Measurements from ENCODE around the gene ZNF432. TPM values are rescaled to one million over a fixed set of nuclear protein-coding genes. Genes with fewer than 3 reads are reported as not detected.

The ZNF432 gene
- total and polyA plus RNA-seq, 2 of the 13 experiments (the other 11 are each of a cell fraction or from before 2014, with no cell fraction given): 4.1 to 8.7 TPM

- TF ChIP-seq PAXIP1 (CRISPR knock-in tag; conservative IDR thresholded peaks at IDR 0.05) (peak; percentile 32), SNAPC5 (CRISPR knock-in tag; IDR thresholded peaks at IDR 0.05; ENCODE audit: borderline replicate concordance) (peak; percentile 57; the same call in 1 of the 2 replicates), ZNF704 (CRISPR knock-in tag; IDR thresholded peaks at IDR 0.05; ENCODE audit: borderline replicate concordance) (peak; percentile 75; the same call in 1 of the 2 replicates), ZNF251 (CRISPR knock-in tag; IDR thresholded peaks at IDR 0.05) (no peak), ZKSCAN1 (IDR thresholded peaks at IDR 0.05; ENCODE audit: low read length) (no peak; the same call in 1 of the 2 replicates), FIP1L1 (IDR thresholded peaks at IDR 0.05; ENCODE audit: borderline replicate concordance, insufficient read depth, low read depth, low read length) (no peak), ZEB1 (IDR thresholded peaks at IDR 0.05; ENCODE audit: insufficient replicate concordance, low read depth) (peak; percentile 63), ZNF510 (CRISPR knock-in tag; IDR thresholded peaks at IDR 0.05; ENCODE audit: low read depth) (peak; percentile 44; the same call in 1 of the 2 replicates), MTA3 (CRISPR knock-in tag; IDR thresholded peaks at IDR 0.05) (no peak), PPARG (CRISPR knock-in tag; conservative IDR thresholded peaks at IDR 0.05) (no peak), DPF2 (CRISPR knock-in tag; IDR thresholded peaks at IDR 0.05; ENCODE audit: borderline replicate concordance, low read depth) (no peak), ATF6 (CRISPR knock-in tag; conservative IDR thresholded peaks at IDR 0.05) (no peak), ZNF598 (CRISPR knock-in tag; IDR thresholded peaks at IDR 0.05; ENCODE audit: borderline replicate concordance) (peak; percentile 78; the same call in 1 of the 2 replicates), HNRNPK (IDR thresholded peaks at IDR 0.05; ENCODE audit: low read depth, low read length, poor library complexity, severe bottlenecking) (no peak), ZBTB43 (CRISPR knock-in tag; conservative IDR thresholded peaks at IDR 0.05) (0 out of 2 replicates have a peak, but pooled peaks have one; percentile 43), ZNF614 (CRISPR knock-in tag; IDR thresholded peaks at IDR 0.05; ENCODE audit: borderline replicate concordance) (no peak; the same call in 1 of the 2 replicates), WIZ (CRISPR knock-in tag; IDR thresholded peaks at IDR 0.05) (0 out of 2 replicates have a peak, but pooled peaks have one; percentile 51), ZNF446 (CRISPR knock-in tag; IDR thresholded peaks at IDR 0.05) (no peak)
Observed at GRCh38 chr19:52028027-52028779, 20.4 kb downstream of the ZNF432 start, which contains the start of gene ZNF614 (continued).
